ENCODE data around the gene GMDS.

DNA sequence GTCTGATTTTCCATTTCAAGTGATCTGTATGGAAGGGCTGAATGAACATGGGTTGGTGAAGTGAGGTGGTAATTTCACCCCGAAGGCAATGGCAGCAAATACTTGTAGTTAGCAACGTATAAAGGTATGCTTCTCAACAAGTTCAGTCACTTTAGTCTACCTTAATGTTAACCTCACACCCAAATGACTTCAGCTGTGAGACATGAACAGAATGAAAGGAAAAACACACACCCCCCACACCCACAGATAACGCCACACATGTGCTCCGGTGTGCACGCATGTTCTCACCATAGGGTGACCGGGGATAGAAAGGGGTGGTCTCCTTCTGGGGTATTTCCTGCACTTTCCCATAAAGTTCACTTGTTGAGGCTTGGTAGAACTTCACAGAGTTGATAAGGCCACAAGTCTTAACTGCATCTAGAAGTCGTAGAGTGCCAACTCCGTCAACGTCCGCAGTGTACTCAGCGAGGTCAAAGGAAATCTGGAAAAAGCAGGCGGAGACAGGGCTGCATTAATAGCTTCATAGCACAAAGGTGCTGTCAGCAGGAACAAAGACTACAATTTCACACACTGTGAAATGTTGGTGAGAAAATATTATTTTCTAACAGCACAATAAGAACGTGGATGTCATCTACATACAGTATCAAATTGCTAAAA lies 284.8 kb downstream of the GMDS start:
- TF ChIP-seq, protein P1, sequence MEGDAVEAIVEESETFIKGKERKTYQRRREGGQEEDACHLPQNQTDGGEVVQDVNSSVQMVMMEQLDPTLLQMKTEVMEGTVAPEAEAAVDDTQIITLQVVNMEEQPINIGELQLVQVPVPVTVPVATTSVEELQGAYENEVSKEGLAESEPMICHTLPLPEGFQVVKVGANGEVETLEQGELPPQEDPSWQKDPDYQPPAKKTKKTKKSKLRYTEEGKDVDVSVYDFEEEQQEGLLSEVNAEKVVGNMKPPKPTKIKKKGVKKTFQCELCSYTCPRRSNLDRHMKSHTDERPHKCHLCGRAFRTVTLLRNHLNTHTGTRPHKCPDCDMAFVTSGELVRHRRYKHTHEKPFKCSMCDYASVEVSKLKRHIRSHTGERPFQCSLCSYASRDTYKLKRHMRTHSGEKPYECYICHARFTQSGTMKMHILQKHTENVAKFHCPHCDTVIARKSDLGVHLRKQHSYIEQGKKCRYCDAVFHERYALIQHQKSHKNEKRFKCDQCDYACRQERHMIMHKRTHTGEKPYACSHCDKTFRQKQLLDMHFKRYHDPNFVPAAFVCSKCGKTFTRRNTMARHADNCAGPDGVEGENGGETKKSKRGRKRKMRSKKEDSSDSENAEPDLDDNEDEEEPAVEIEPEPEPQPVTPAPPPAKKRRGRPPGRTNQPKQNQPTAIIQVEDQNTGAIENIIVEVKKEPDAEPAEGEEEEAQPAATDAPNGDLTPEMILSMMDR (conservative IDR thresholded peaks at IDR 0.05 in 1 of 2, IDR thresholded peaks at IDR 0.05 in 1 of 2; ENCODE audit: extremely low read depth in 1 of 2, insufficient read depth in 1 of 2, low read depth in 1 of 2, low read length in 2 of 2): no peak
- TF ChIP-seq EZH2 (IDR thresholded peaks at IDR 0.05; ENCODE audit: borderline replicate concordance, low read length): no peak
